Vagina (tissue), 2 donors: ENCODE results near the gene OR10T2.

ENCODE experiments used
- POLR2A ChIP-seq, 2 donors: fragments of 450-650 bp; IDR thresholded peaks; one replicate each; pipeline ENCODE4 v1.6.1; 2017; ENCODE audit warnings: antibody characterized with exemption in 2 of 2, mild to moderate bottlenecking in 2 of 2, moderate library complexity in 2 of 2
- TF ChIP-seq, protein P1 (sequence below), 3 experiments: fragments of 450-650 bp in 2 of 3; fragments of 200-600 bp in 1 of 3; sonication (generic) in 1 of 3; IDR thresholded peaks; one replicate each; pipeline ENCODE4 v1.5.1; 2017 to 2019; ENCODE audit warnings: antibody characterized with exemption in 3 of 3, mild to moderate bottlenecking in 2 of 3, moderate library complexity in 2 of 3

DNA sequence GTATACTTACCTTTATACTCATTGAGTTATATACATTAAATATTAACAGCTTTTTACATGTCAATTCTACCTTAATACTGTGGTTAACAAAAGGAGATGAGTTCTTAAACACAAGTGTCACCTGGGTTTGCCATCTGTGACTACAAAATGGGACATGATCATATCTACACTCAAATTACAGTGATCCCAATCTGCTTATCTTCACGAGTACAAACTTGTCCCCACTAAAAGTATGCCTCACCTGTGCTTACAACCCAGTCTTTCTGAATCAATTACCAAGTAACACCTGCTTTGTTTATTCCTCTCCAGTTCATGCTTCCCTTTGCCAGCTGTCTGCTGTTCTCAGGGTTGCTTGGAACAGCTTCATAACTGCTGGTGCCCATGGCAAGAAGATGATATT lies 36.8 kb downstream of the OR10T2 start:
- TF ChIP-seq, protein P1, sequence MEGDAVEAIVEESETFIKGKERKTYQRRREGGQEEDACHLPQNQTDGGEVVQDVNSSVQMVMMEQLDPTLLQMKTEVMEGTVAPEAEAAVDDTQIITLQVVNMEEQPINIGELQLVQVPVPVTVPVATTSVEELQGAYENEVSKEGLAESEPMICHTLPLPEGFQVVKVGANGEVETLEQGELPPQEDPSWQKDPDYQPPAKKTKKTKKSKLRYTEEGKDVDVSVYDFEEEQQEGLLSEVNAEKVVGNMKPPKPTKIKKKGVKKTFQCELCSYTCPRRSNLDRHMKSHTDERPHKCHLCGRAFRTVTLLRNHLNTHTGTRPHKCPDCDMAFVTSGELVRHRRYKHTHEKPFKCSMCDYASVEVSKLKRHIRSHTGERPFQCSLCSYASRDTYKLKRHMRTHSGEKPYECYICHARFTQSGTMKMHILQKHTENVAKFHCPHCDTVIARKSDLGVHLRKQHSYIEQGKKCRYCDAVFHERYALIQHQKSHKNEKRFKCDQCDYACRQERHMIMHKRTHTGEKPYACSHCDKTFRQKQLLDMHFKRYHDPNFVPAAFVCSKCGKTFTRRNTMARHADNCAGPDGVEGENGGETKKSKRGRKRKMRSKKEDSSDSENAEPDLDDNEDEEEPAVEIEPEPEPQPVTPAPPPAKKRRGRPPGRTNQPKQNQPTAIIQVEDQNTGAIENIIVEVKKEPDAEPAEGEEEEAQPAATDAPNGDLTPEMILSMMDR (IDR thresholded peaks at IDR 0.05) = no peak
- TF ChIP-seq POLR2A (IDR thresholded peaks at IDR 0.05) = no peak
